AG09309 (cell line): ENCODE results near the gene CNTN1.

Experiments used
- DNase-seq: peaks from one replicate; pipeline ENCODE4 v3.0.0-alpha.2; 2010; ENCODE audit warnings: low read depth
- H3K4me3 ChIP-seq: 2 replicates; pipeline ENCODE4 v1.5.1; 2011; ENCODE audit warnings: mild to moderate bottlenecking, low read depth, low read length, moderate library complexity; ENCODE audit not compliant: control insufficient read depth
- TF ChIP-seq, protein P1 (sequence below): IDR thresholded peaks from 2 replicates; pipeline ENCODE4 v1.5.1; 2011; ENCODE audit warnings: mild to moderate bottlenecking, low read depth, low read length, inconsistent platforms; ENCODE audit not compliant: insufficient read depth, control insufficient read depth; ENCODE audit errors: missing control alignments

CNTN1 gene

GRCh38 chr12:41013881-41014642, 321.8 kb downstream of the CNTN1 start:
- H3K4me3 ChIP-seq: no peak overlapping the region
- TF ChIP-seq, protein P1, sequence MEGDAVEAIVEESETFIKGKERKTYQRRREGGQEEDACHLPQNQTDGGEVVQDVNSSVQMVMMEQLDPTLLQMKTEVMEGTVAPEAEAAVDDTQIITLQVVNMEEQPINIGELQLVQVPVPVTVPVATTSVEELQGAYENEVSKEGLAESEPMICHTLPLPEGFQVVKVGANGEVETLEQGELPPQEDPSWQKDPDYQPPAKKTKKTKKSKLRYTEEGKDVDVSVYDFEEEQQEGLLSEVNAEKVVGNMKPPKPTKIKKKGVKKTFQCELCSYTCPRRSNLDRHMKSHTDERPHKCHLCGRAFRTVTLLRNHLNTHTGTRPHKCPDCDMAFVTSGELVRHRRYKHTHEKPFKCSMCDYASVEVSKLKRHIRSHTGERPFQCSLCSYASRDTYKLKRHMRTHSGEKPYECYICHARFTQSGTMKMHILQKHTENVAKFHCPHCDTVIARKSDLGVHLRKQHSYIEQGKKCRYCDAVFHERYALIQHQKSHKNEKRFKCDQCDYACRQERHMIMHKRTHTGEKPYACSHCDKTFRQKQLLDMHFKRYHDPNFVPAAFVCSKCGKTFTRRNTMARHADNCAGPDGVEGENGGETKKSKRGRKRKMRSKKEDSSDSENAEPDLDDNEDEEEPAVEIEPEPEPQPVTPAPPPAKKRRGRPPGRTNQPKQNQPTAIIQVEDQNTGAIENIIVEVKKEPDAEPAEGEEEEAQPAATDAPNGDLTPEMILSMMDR: no peak

GRCh38 chr12:41014643-41015020, 322.4 kb downstream of the CNTN1 start:
- no peak for DNase-seq
- no peak overlapping the region for H3K4me3 ChIP-seq
- TF ChIP-seq, protein P1: no peak

More at GRCh38 chr12:41013881-41014642, 321.8 kb downstream of the CNTN1 start:
- DNase-seq: no peak

GRCh38 chr12:41018010-41018409, 325.8 kb downstream of the CNTN1 start:
- H3K4me3 ChIP-seq: no peak overlapping the region
- no peak for DNase-seq
- TF ChIP-seq, protein P1: no peak

DNA sequence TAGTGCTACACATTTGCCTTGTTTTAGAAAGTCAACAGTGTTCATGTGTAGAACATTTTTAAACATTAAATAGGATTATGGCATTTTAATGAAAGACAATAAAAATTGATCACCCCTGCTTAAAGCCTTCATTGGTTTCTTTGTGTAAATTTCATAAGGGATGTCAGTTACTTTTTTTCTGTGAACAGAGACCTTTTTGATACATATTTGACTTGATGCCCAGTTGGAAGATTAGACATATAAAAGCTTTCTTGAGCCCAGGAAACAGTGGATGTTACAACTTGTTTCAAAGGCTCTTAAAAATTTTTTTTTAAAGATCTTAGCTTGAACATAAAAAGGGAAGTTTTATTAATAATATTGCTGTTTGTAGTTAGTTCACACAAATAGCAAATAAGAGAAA, 327.2 kb downstream of the CNTN1 start:
- H3K4me3 ChIP-seq: no peak overlapping the region
- TF ChIP-seq, protein P1: no peak
- DNase-seq: no peak

- DNase-seq: no peak
- TF ChIP-seq, protein P1: no peak
- H3K4me3 ChIP-seq: no peak overlapping the region
Observed at GRCh38 chr12:41023836-41024235, 331.6 kb downstream of the CNTN1 start.

DNA sequence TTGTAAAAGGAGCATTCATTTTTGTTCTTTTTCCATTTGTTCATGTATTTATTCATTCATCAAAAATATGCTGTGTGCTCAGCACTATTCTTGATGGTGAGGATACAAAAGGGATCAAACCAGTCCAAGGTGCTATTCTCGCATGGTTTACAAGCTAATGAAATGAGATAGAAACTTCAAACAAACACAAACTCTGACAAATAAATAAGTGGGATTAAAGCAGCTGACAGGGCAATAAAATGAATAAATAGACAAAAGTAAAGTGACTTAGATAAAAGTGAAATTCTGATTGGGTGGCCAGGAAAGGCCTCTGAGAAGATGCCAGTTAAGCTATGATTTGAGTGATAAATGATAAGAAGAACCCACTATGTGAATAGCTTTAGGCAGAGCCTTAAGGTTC, 333.9 kb downstream of the CNTN1 start:
- TF ChIP-seq, protein P1: no peak
- DNase-seq: no peak
- no peak overlapping the region for H3K4me3 ChIP-seq

DNA sequence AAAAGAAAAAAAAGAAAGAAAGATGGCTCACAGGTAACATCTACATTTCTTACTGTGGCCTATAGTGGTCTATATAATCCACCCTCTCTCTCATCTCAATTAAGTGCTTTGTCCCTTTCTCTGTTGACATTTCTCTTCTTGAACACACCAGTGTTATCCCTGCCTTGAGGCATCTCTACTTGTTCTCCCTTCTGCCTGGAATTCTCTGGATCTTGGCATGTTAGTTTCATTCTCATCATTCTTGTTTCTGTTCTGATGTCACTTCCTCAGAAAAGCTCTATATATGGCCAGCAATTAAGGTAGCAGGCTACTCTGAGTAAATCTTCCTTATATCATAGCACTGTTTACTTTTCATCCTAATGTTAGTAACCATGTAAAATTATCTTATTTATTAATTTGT, 340.1 kb downstream of the CNTN1 start:
- TF ChIP-seq, protein P1: no peak
- no peak overlapping the region for H3K4me3 ChIP-seq

More for the DNA sequence above, 340.1 kb downstream of the CNTN1 start:
- DNase-seq: no peak
